Activated CD8-positive, alpha-beta memory T cell treated with anti-CD3 and anti-CD28 coated beads for 4 hours (primary cell): ENCODE results near the gene S100A7.
"Not testable (repeated sequence)": the region's sequence is repeated elsewhere in the genome, so short reads cannot be mapped to it uniquely, and the experiment has no call there.

Experiments used
- DNase-seq, 2 donors: peaks; one replicate each; pipeline ENCODE4 v3.0.0-alpha.2; 2020; ENCODE audit warnings: low read depth in 2 of 2

The S100A7 gene

DNA sequence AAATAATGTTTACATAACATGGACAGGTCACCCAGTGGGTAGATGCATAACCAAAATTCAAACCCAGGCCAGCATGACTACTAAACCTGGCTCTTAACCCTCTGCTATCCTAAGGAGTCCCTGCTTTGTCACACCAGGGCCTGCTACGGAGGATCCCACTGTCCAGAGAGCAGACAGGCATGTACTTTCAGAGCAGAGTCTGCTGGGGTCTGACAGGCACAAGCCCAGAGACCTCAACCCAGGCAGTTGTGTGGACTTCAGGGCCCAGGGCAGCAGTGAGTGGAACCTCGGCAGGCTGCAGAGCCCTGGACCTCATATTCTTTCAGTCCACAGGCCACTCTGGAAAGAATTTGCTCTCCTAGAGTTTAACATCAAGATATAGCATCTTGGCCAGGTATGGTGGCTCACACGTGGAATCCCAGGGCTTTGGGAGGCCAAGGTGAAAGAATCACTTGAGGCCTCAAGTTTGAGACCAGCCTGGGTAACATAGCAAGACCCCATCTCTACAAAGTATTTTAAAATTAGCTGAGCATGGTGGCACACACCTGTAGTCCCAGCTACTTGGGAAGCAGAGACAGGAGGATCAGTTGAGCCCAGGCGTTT is 16.1 kb upstream of the S100A7 start:
- DNase-seq, result no peak

DNA sequence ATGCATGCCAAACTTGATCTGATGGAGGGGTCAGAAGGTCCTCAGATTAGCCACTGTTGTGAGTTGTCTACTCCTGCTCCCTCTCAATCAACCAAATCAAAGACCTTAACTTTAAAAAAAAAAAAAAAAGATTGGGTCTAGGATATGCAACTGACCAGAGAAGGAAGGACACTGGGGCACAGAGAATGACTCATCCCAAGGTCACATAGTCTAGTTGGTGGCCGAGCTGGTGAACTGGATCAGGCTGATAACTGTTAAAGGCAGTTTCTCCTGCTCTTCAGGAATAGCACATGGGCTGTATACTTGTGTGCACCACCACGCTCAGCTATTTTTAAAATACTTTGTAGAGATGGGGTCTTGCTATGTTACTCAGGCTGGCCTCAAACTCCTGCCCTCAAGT is 14.8 kb upstream of the S100A7 start:
- DNase-seq, result no peak

DNA sequence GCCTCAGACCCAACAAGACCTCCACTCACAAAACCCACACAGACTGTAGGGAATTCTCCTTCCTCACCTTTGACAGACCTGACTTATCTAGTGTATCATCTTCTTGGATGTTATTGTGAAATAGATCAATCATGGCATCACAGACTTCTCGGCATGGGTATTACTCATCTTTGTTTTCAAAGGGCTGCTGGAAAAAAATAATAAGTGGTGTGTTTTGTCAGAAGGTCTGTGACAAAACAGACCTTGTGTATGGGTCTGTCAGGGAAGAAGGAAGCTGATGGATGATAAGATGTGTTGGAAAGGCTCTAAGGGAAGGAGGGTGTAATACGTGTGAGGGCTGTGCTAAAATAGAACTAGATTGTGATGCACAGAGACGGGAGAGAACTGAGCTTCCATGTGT is 13.9 kb upstream of the S100A7 start:
- no peak for DNase-seq

DNA sequence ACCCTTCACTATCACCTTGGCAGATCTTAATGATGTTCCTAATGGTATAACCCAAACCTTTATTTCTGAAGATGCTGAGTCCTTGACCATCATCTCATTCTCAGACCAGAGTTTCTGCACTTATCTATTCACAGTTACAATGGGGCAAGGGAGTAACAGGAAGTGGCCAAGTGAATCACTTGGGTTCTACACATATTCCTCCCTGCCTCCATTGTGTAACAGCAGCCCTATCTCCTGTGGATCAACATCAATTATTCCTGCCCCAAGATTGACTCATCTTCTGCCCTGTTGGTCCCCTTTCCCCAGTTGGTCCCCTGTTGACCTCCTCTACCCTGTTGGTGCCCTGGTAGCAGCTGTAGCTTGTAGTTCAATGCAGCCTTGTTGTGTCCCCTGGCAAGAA is 10.3 kb upstream of the S100A7 start:
- DNase-seq, result no peak

DNA sequence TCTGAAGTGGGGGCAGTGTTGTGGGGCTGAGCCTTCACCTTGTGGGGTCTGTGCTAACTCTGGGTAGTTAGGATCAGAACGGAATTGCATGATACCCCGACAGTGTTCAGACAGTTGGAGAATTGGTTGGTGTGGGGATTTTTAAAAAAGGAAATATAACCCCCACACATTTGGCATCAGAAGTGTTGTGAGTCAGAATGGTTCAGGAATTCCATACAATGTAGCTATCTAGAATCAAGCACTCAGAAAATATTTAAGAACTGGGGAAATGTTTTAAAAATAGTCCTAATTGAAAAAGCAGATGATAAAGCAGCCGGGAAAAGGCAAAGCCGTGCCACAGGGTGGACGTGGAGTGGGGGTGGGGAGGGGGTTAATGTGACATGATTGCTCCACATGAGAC is 6.5 kb upstream of the S100A7 start:
- no peak for DNase-seq

DNA sequence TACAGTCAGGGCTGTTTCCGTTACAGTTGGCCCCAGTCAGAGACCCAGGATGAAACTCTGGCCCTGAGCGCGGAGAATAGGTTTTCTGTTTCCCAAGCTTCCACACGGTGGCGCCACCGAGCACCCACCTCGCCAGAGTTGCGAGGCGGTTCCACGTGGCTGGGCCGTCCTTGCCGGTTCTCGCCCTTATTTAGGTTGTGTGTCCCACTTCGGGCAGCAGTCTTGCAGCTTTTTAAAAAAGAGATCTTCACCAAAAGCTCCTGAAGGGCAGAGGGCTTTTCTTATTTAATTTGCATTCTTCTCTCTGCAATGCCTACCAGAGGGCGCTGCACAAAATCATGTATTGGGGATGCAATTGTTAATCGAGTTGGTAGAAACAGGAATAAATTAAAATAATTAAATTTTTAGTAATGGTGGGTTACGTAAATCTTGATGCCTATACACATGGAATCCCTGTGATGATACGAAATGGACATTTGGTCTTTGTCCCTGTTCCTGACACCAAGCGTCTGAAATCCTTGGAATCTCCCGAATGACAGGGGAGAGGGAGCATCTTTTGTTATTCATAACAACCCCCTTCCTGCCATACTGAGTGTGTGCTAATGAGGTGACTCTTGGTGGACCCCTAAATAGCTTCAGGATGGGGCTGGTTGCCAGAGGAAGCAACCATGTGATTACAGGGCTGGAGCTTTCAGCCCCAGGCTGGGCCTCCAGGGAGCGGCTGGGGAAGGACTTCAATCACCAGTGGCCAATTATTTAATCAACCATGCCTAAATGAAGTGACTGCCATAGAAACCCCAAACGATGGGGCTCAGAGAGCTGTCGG is 5.6 kb upstream of the S100A7 start:
- peak; percentile 11 to 22 for DNase-seq

DNA sequence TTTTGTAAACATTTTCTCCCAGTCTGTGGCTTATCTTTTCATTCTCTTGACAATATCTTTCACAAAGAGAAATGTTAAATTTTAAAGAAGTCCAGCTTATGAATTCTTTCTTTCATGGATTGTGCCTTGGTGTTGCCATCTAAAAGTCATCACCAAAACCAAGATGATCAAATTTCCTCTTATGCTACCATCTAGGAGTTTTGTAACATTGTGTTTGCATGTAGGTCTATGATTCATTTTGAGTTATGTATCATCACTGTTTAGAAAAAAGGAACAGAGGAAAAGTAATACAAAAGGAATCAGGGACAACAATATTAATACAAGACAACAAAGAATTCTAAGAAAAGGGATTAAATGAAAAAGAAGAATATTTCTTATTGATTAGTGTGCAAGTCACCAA is 2.3 kb upstream of the S100A7 start:
- DNase-seq, result not testable (repeated sequence)

DNA sequence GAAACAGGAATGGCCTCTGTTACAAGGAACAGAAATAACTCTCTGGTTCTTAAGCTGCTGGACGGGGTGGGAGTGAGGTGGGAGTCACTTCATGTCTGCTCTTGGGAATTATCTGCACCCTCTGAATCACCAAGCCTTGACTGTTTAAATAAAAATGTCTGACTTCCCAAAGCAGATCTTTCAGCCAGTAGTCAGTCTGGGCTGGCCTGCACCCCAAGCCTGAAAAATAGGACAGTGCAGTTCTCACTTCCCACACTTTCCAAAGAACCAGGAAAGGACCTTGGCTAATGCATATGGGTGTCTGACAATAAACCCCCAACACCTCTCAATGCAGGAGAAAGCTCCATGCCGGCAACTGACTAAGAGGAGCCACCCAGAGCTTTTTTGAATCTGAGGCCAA is 796 bp downstream of the S100A7 start:
- no peak for DNase-seq

DNA sequence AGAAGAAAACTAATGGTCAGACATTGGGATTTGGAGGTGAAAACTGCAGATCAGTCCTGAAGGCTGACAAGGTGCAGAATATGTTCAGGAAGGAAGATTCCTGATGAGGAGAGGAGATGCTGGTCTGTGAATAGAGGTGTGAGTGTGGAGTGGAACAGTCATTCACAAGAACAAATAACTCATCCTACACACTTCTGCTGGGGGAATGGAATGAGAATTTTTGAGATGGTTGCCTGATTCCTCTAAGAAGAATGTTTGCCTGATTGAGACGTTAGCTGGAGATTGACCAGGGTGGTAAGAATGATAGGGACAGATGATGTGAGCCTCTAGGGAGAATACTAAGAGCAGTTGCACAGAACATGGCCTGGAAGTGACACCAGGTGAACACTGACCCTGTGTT is 4.1 kb downstream of the S100A7 start:
- no peak for DNase-seq

DNA sequence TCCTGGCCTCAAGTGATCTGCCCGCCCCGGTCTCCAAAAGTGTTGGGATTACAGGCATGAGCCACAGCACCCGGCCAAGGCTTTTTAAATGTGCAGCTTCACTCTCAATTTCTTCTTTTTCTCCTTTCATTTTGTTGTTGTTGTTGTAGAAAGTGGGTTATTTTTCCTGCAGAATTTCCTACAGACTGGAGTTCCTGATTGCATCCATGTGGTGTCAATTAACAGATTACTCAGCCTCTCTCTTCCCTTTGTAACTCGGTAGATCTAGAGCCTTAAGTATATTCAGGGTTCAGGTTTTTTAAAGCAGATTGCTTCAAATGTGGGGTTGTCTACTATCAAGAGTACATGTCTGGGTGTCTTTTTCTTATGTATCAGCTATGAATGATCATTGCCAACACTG is 11.6 kb downstream of the S100A7 start:
- DNase-seq, result not testable (repeated sequence)

DNA sequence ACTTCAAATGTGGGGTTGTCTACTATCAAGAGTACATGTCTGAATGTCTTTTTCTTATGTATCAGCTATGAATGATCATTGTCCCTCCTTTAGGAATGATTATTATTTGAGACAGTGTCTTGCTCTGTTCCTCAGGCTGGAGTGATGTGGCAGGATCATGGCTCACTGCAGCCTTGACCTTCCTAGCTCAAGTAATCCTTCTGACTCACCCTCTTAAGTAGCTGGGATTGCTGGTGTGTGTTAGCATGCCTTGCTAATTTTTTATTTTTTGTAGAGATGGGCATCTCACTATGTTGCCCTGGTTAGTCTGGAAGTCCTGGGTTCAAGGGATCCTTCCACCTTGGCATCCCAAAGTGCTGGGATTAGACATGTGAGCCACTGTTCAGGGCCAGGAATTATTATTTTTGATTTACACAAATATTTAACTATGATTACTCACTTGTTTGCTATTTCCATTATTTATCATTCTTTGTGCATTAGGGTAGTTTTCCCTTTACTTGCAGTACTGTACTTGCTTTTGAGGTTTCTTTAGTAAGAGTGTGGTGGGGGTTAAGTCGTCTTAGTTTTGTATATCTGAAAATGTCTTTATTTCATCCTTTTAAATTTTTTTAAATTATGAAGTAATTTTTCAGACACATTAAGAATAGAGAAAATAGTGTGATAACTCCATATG is 12.8 kb downstream of the S100A7 start:
- no peak for DNase-seq

DNA sequence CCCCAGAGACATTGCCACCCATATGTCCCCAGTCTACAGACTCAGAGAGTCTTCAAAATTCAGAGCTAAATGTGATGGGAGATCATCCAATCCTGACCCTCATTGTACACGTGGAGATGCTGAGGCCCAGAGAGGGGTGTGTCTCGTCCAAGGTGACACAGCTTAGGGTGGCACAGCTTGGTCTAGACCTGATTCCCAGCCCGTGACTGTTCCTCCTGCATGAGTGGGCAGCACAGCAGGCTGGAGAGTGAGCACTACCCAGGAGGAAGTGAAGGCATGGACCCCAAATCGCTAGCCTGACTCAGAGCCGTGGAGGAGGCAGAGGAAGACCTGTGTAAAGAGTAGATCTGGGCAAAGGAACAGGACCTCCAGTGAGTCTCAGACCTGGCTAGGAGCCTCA is 16.4 kb downstream of the S100A7 start:
- no peak for DNase-seq

DNA sequence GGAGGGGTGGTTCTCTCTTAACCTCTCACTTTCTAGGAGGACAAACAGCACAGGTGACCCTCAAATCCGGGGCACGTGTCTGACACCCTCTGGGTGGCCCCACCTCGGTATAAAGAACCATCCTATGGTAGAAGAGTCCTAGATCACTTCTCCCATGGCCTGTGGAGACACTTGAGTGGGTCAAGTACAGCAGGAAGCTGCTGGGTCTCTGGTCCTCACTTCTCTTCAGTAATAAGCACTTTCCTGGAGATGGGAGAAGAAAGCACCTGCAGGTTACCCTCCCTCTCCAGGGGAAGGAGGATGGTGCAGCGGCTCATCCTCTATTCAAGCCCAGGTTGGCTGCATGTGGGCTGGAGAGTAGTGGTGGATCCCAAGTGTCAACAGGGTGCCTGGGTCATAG is 17.0 kb downstream of the S100A7 start:
- DNase-seq, result no peak

DNA sequence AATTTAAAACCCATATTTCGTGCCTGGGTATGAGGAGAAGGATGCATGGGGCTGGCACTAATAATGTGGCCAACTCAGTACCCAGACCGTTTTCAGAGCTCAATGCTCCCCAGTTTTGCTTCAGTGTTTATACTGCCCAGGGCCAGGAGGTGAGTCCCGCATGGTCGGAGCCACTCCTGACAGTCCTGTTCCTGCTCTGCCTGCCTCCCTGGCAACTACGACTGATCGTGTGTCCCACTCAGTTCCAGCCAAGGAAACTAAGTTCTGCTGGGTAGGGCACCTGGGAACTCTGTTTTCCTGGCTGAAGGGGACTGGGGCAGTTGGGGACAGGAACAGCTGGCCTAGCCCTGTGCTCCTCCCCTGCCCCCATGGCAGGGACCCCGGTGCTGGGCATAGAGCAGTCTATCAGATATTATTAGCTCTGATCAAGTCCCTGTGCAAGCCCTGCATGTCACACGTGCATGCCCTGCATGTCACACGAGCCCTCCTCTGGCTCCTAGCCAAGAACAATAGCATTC is 19.2 kb downstream of the S100A7 start:
- DNase-seq, result no peak

DNA sequence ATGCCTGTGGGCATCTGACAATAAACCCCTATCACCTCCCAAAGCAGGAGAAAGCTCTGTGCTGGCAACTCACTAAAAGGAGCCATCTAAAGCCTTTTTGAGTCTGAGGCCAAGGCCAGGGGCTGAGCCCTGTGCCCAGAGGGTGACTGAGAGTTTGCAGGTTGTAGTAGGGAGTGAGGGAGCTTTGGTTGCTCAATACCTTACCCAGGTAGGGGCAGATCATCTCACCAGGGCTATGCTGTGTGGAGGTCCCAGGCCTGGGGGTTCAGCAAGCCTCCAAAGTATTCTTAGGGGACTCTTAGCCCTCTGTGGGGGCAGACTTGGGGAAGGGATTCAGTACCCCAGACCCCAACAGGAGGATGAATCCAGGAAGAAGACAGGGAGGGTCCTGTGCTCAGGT is 21.2 kb downstream of the S100A7 start:
- DNase-seq, result no peak

DNA sequence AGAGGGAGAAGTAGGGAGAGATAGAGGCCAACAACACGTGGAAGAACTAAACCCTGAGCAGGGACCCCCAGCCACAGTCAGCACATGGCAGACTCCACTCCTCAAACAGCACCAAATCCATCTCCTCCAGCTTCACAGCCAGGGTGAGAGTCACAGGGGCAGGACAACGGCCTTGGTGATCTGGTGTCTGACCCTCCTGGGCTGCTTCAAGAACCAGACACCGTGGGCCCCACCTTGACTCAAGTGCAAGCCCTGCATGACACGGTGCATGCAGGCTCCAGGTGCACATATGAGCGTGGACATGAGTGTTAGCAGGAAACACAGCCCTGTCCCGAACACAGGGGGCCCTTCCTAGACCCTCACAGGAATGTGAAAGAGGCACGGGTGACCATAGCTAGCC is 21.9 kb downstream of the S100A7 start:
- DNase-seq, result no peak

DNA sequence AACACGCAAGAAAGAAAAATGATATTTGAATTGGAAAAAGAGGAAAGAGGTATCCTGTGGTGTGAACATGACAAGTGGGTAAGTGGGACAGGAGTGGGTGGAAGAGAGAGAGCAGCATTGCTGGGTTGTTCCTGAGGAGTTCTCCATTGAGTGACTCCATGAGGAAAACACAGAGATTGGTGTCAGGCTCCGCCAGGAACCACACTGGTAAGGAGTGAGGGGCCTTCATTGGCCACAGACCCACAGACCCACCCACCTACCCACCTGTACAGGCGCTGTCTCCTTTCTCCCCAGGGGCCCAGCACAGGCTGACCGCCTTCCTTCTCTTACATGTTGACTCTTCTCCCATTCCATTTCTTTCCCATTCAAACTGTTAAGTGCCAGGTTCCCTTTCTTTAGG is 23.2 kb downstream of the S100A7 start:
- no peak for DNase-seq

DNA sequence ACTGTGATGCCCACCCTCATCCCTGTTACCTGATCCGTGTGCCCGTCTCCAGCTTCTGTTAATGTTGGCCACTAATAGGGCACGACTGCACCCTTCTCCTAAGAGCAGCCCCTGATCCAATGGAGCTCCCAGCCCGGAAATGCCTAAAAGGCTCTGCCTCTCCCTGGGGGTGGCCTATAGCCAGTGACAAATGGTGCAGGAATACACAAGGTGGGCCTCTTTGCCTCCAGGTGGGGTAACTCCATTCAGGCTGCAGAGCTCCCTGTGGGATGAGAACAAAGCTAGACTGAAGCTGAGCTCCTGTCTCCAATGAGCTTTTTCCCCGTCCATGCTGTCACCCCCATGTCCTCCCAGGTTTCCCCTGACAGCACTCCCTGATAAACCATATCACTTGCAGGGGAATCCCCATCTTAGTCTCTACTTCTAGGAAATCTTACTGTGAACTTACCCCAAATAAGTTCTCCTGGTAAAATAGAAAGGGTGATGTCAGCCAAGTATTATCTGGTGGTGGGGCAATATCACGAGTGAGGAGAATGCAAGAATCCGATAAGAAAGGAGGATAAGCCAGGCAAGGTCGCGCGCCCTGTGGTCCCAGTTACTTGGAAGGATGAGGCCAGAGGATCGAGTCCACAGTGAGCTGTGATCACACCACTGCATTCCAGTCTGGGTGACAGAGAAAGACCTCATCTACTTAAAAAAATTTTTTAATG is 25.6 kb downstream of the S100A7 start:
- DNase-seq, result no peak

DNA sequence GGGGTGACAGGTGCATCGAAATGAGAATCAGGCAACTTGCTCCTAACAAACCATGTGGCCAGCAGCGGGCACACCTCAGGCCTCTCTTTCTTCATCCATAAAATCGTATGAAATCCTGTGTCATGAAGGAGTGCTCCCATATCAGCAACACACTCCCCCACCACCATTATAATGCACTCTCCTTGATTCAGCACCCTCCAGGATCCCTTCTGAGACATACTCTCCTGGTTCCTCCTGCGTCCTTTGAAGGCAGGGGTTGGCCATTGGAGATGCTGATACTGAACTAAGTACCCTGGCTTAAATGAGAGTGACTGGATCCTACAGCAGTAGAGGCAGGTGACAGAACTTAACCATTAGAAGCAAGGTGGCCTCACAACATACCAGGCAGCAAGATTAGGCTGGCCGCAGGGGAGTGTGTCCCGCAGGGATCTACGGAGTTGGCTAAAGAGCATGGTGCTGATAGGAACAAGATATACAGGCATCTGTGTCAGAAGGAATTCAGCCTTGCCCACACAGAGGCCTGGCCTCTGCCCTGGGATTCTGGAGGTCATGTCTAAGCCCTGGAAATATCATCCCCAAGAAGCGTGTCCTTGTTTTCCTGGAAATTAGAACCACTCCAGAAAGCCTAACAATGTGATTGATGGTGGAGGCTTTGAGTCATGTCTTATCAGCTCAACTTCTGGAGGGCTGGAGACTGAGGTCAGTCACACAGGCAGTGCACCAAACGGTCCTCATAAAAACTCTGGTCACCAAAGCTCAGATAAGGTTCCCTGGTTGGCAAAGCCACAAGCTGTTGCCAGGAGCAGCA is 27.4 kb downstream of the S100A7 start:
- no peak for DNase-seq

DNA sequence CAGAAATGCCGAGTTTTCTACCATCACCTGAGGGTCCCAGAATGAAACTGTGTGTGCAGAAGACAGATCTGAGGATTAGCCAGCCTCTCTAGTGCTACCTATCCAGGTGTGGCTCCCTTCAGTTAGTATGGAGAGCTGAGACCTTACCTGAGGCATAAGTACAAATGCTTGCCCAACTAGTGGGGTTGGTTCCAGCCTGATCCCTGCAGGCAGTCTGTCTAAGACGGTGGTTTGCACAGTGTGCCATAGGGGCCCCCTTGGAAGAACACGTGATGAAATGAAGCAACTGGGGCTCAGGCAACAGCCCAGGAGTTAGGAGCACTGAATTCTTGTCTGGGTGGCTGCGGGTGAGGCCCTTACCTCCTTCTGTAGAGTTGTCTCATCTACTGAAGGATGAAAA is 28.5 kb downstream of the S100A7 start:
- DNase-seq, result no peak

DNA sequence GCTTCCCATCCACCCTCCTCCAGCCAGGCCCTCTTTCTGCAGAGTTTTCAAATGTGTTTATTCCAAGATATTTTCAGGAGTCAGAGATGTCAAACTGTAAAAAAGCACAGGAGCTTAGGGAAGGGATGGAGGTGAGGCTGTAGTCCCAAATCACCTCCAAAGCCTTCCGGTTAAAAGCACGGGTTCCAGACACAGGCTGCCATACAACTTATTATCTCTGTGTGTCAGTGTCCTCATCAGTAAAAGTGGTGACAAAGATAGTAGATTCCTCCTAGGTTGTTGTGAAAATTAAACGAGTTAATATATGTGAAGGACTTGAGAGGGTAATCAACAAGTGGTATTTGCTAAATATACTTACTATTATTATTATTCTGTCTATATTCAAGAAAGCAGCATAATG is 29.0 kb downstream of the S100A7 start:
- no peak for DNase-seq
